HS-27A (cell line): ENCODE data around the gene SMTN.
A peak's percentile ranks its signal among the peaks of the same experiment; 100 is the strongest.
"Not testable (repeated sequence)": the region's sequence is repeated elsewhere in the genome, so short reads cannot be mapped to it uniquely, and the experiment has no call there.

Source experiments
- DNase-seq: peaks from one replicate; pipeline ENCODE4 v3.0.0-alpha.2; 2012; ENCODE audit warnings: low read depth, missing footprints

SMTN gene

GRCh38 chr22:31080848-31081649 lies at the start of gene SMTN:
Gene SMTN, plus strand, starts transcription at chr22:31081318. Its CDS starts 1,941 bp downstream, at chr22:31083259.
- DNase-seq, result peak; percentile 67

GRCh38 chr22:31036671-31037550 lies 44.2 kb upstream of the SMTN start:
- no peak for DNase-seq

GRCh38 chr22:31038686-31039085 lies 42.4 kb upstream of the SMTN start:
- no peak for DNase-seq

GRCh38 chr22:31039393-31039792 lies 41.7 kb upstream of the SMTN start:
- DNase-seq, result no peak

- no peak for DNase-seq
Observed at GRCh38 chr22:31040542-31041398, 40.3 kb upstream of the SMTN start.

- DNase-seq, result no peak
Observed at GRCh38 chr22:31044262-31044861, 36.8 kb upstream of the SMTN start.

- DNase-seq, result no peak
Observed at GRCh38 chr22:31045900-31046538, 35.1 kb upstream of the SMTN start.

GRCh38 chr22:31046539-31047226 lies 34.4 kb upstream of the SMTN start:
- no peak for DNase-seq

- DNase-seq, result no peak
Observed at GRCh38 chr22:31048570-31048969, 32.5 kb upstream of the SMTN start.

- no peak for DNase-seq
Observed at GRCh38 chr22:31049815-31050420, 31.2 kb upstream of the SMTN start.

GRCh38 chr22:31055117-31055634 lies 25.9 kb upstream of the SMTN start:
- no peak for DNase-seq

- DNase-seq, result peak; percentile 70
Observed at GRCh38 chr22:31055635-31056159, 25.4 kb upstream of the SMTN start.

GRCh38 chr22:31056986-31057599 lies 24.0 kb upstream of the SMTN start:
- DNase-seq, result no peak

- not testable (repeated sequence) for DNase-seq
Observed at GRCh38 chr22:31059663-31060062, 21.5 kb upstream of the SMTN start.

- DNase-seq, result no peak
Observed at GRCh38 chr22:31062566-31063230, 18.4 kb upstream of the SMTN start.

- DNase-seq, result no peak
Observed at GRCh38 chr22:31064369-31064768, 16.7 kb upstream of the SMTN start.

- no peak for DNase-seq
Observed at GRCh38 chr22:31068970-31069369, 12.1 kb upstream of the SMTN start.

GRCh38 chr22:31069691-31070314 lies 11.3 kb upstream of the SMTN start:
- DNase-seq, result not testable (repeated sequence)
